Uterus (tissue), 2 donors: Measurements from ENCODE around the gene DPP9.

Experiments
- POLR2A ChIP-seq, 2 donors: fragments of 450-650 bp; IDR thresholded peaks; one replicate each; pipeline ENCODE4 v1.6.1; 2016; ENCODE audit warnings: antibody characterized with exemption in 2 of 2, mild to moderate bottlenecking in 1 of 2, moderate library complexity in 1 of 2
- TF ChIP-seq, protein P1 (sequence below), 4 experiments: fragments of 200-600 bp in 2 of 4; fragments of 450-650 bp in 2 of 4; sonication (generic) in 2 of 4; IDR thresholded peaks; one replicate each; pipeline ENCODE4 v1.5.1; 2016 to 2019; ENCODE audit warnings: antibody characterized with exemption in 4 of 4, mild to moderate bottlenecking in 2 of 4, moderate library complexity in 1 of 4

- TF ChIP-seq, protein P1, sequence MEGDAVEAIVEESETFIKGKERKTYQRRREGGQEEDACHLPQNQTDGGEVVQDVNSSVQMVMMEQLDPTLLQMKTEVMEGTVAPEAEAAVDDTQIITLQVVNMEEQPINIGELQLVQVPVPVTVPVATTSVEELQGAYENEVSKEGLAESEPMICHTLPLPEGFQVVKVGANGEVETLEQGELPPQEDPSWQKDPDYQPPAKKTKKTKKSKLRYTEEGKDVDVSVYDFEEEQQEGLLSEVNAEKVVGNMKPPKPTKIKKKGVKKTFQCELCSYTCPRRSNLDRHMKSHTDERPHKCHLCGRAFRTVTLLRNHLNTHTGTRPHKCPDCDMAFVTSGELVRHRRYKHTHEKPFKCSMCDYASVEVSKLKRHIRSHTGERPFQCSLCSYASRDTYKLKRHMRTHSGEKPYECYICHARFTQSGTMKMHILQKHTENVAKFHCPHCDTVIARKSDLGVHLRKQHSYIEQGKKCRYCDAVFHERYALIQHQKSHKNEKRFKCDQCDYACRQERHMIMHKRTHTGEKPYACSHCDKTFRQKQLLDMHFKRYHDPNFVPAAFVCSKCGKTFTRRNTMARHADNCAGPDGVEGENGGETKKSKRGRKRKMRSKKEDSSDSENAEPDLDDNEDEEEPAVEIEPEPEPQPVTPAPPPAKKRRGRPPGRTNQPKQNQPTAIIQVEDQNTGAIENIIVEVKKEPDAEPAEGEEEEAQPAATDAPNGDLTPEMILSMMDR (IDR thresholded peaks at IDR 0.05): no peak
- TF ChIP-seq POLR2A (IDR thresholded peaks at IDR 0.05): no peak
These were observed 26.4 kb upstream of the DPP9 start for GRCh38 chr19:4749870-4750590.
